HUDEP-2 (cell line): ENCODE results near the gene LAGE3.
A peak's percentile ranks its signal among the peaks of the same experiment; 100 is the strongest.

Experiments
- DNase-seq, 76 experiments: peaks; one replicate each; lab custom pipeline; 2025; ENCODE audit not compliant: unreplicated experiment in 76 of 76; lab: John Stamatoyannopoulos, UW

The LAGE3 gene, protein sequence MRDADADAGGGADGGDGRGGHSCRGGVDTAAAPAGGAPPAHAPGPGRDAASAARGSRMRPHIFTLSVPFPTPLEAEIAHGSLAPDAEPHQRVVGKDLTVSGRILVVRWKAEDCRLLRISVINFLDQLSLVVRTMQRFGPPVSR

GRCh38 chrX:154478728-154479622 lies at the start of gene LAGE3:
Gene LAGE3 (minus strand): TSS chrX:154479281. CDS start chrX:154478915, 366 bp downstream.
- DNase-seq: peak in 75 of 76 experiments; percentile 3 to 95 (median 85)

GRCh38 chrX:154526901-154527675 lies 48.0 kb upstream of the LAGE3 start:
- DNase-seq: peak in 71 of 76 experiments; percentile 1 to 75 (median 45)

DNA sequence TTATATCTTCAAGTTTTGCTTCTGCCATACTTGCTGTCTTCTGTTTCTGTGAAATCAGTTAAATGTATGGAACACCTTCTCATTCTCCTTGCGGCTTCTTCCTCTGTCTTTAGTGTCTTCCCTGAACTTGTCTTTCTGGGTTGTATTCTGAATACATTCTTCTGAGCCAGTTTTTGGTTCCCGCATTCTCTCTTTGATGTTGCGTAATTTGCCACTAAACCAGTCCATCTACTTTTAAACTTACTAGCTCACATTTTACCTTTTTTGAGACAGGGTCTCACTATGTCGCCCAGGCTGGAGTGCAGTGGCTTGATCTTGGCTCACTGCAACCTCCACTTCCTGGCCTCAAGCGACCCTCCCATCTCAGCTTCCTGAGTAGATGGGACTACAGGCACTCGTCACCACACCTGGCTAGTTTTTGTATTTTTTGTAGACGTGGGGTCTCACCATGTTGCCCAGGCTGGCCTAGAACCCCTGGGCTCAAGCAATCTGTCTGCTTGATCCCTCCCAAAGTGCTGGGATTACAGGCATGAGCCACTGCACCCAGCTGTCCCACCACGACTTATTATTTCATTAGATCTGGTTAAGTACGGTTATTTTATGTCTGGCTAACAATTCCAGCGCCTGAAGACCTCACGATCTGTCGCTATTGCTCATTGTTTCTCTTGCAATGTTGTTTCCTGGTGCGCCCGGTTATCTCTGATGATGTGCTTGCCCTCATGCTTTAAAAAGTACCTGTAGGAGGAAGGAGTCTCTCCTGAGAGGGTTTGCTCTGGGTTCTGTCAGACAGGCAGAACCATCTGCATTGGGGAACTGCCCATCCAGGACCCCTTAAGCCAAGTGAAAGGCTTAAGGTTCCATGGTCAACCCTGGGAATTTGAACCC lies 46.8 kb upstream of the LAGE3 start:
- DNase-seq: no peak

DNA sequence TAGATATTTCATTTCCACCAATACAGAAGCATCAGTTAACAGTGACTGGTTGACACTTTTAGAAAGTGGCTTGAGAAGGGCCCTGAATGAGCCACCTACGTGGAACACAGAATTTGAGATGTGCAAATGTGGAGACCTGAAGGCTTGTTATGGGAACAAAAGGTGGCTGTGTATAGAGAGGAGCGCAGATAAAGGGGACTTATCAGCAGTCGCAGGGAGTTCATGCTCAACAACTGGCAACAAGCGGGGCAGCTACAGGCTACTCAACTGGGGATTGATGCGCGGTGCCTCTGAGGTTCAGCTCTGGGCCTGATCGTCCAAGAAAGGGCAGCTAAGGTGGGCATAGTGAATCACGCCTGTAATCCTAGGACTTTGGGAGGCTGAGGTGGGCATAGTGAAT lies 40.3 kb upstream of the LAGE3 start:
- peak in 31 of 76 experiments; percentile 0 to 49 (median 15) for DNase-seq

DNA sequence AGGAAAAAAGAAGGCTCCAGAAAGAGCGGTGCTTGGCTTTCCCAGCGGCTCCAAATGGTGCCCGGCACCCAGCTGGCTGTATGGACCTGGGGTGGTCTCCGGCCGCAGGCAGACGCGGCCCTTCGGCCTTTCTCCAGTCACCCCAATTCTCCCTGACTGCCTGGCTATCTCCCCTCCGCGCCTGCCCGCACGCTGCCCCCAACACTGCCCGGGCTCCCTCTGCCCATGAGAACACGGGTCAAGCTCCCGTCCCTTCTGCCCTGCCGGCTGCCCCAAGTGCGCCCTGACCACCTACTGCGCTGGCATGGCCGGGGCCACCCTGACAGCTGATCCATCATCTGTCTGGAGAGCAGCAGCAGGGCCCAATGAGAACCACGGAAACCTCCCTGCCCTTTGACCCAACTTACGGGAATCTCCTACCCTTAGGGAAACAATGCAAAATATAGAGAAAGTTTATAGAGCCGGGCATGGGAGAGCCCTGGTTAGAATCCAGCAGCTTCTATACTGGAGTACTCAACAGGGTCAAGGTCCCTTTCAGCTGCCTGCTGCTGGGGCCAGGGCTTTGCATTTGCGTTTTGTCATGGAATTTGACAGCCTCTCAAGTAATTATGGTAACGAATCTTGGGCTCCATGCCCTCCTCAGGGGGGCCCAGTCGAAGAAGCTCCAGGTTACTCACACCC lies 38.2 kb upstream of the LAGE3 start:
- no peak for DNase-seq

GRCh38 chrX:154516656-154517100 lies 37.6 kb upstream of the LAGE3 start:
- peak in 1 of 76 experiments; percentile 25 for DNase-seq

- peak in 73 of 76 experiments; percentile 30 to 94 (median 84) for DNase-seq
Measured at GRCh38 chrX:154515966-154516655, 37.0 kb upstream of the LAGE3 start, which contains the start of gene FAM3A. Gene FAM3A (minus strand): TSS chrX:154516232. CDS start chrX:154515772, 460 bp downstream.

DNA sequence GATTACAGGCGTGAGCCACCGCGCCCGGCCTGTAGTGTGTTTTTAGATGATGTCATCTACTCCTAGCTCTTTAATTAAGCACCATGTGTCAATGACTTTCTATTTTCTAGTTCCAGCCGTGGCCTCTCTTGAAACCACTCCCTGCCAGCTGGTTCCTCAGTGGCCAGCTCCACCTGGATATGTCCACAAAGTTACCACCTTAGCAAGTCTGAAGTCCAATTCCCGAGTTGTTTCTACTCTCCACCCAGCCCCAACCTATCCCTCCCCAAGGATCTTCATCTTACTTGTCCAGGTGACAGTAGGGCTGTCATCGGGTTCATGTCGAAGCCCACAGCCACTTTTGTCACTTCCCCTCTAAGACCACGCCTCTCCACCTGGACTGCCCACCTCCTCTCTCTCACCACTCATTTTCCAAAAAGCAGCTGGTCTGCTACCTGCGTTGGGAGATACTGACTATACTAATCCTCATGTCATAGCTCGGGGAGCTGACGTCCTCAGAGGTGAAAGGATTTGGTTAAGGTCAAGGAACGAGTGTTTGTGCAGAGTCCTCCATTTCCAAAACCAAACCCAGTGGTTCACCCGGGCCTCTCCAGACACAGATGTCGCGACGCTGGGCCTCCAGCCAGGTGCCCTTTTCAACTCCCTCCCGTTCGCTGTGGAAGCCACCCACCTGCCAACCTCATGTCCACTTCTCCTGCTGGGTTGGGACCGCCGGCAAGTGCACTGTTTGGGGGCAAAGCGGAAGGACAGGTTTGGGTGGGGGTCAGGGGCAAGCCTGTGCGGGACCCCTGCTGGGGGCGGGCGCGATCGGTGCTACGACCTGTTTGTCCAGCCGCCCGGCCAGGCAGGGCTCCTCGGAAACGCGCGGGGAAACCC lies 36.2 kb upstream of the LAGE3 start:
- peak in 4 of 76 experiments; percentile 4 to 26 (median 15) for DNase-seq

GRCh38 chrX:154513716-154514115 lies 34.6 kb upstream of the LAGE3 start:
- no peak for DNase-seq

DNA sequence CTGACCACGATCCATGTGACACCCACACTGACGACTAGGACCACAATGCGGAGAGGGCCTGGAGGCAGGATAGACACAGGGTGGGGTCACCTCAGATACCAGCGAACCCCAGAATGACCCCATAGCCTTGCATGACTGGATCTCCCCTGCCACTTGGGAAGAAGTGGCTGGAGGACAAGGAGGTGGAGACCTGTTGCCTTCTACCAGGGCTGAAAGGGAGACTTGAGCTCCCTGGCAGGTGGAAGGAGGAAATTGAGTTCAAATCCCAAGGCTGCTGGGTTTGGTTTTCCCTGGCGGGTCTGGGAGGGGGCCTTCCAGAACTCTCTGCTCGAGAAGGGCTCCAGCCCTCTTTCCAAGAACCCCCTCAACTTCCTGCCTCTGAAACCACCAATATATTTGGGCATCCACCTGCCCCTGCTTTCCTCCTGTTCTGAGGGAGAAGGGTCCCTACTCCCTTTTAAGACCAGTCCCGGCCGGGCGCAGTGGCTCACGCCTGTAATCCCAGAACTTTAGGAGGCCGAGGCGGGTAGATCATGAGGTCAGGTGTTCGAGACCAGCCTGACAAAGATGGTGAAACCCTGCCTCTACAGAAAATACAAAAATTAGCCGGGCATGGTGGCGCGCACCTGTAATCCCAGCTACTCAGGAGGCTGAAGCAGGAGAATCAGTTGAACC lies 33.9 kb upstream of the LAGE3 start:
- DNase-seq: no peak

DNA sequence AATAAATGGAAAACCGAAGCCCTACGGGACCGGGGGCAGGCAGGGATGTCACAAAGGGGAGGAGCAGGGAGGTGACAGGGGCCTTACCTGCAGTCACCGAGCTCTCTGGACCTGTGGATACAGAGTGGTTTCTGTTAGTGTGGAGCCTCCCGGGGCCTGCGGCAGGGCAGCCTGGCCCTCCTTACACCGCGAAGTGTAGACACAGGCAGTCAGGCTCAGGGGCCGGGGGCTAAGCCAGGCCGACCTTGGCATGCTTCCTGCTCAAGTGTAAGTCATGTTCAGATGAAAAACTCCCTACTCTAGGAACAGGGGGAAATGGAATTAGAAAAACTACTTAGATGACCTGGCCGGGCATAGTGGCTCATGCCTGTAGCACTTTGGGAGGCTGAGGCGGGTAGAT lies 32.7 kb upstream of the LAGE3 start:
- DNase-seq: no peak

- no peak for DNase-seq
Measured at GRCh38 chrX:154509455-154509854, 30.4 kb upstream of the LAGE3 start.

- DNase-seq: no peak
Measured at GRCh38 chrX:154508384-154508745, 29.3 kb upstream of the LAGE3 start.

DNA sequence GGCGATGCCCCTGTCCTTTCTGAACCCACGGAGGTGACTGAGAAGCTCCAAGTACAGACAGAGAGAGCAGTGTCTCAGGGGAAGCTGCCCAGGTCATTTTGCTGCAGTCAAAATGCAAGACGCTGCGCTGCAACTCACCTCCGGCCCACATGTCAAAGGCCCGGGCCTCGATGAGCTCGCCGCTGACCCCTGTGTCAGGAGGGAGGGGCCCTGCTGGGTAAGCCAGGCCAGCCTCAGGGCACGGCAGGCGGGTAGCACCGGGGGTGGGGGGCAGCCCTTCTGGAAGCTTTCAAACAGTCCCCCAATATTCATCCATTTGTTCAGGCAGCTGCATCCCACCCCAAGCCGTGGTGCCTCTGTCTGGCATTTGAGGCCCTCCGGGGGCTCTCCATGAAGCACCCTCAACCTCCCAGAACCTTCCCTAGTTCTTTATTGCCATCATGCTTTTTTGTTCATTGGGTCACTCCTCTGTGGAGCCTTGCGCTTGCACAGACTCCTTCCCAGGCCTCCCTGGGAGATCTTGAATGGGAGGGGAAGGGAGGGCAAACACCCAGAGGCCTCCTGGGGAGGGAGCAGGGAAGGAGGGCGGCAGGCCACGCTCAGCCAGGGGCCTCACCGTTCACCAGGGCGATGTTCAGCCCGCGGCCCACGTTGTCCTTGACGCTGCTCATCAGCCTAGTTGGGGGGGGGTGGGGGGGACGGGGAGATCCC lies 28.7 kb upstream of the LAGE3 start:
- no peak for DNase-seq

GRCh38 chrX:154506483-154507332 lies 27.6 kb upstream of the LAGE3 start:
- DNase-seq: no peak

DNA sequence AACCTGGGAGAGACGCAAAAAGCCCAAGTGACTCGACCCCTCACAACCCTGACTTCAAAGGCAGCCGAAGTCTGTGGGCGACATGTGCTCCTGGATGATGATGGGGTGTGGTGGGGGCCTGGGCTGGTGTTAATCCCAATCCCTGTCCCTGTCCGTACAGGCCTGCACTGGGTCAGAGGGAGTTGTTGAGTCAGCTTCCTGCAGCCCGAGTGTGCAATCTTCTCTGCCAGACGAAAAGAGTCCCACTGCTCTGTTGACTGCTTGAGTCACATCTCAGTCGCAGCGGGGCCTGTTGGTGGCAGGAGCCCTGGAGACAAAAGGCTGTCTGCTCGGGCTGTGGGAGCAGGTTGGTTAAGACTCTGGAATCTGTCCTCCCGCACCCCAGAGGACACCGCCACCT lies 26.7 kb upstream of the LAGE3 start:
- no peak for DNase-seq
